ENCODE measurements around the gene PARG.
"Not testable (repeated sequence)": the region's sequence is repeated elsewhere in the genome, so short reads cannot be mapped to it uniquely, and the experiment has no call there.

The PARG gene

GRCh38 chr10:49849520-49849919 lies 92.3 kb downstream of the PARG start:
- H3K4me2 ChIP-seq (ENCODE audit: low read depth, low read length, poor library complexity, severe bottlenecking); H3K27me3 ChIP-seq (ENCODE audit: low read length); H2AFZ ChIP-seq (ENCODE audit: low read depth, low read length, severe bottlenecking); H3K27ac ChIP-seq (ENCODE audit: low read depth, low read length); H3K36me3 ChIP-seq (ENCODE audit: low read length); H3K9me2 ChIP-seq (replicated peaks; ENCODE audit: insufficient read depth, low read length); H3K9me3 ChIP-seq (ENCODE audit: insufficient read depth, low read length); H3K79me2 ChIP-seq (ENCODE audit: insufficient read depth, low read length); H3F3A ChIP-seq (ENCODE audit: insufficient read depth); H4K20me1 ChIP-seq (ENCODE audit: low read depth, low read length); H3K4me3 ChIP-seq (ENCODE audit: insufficient read depth, low read length, poor library complexity, severe bottlenecking); H3K9ac ChIP-seq (ENCODE audit: low read length): not testable (repeated sequence)

DNA sequence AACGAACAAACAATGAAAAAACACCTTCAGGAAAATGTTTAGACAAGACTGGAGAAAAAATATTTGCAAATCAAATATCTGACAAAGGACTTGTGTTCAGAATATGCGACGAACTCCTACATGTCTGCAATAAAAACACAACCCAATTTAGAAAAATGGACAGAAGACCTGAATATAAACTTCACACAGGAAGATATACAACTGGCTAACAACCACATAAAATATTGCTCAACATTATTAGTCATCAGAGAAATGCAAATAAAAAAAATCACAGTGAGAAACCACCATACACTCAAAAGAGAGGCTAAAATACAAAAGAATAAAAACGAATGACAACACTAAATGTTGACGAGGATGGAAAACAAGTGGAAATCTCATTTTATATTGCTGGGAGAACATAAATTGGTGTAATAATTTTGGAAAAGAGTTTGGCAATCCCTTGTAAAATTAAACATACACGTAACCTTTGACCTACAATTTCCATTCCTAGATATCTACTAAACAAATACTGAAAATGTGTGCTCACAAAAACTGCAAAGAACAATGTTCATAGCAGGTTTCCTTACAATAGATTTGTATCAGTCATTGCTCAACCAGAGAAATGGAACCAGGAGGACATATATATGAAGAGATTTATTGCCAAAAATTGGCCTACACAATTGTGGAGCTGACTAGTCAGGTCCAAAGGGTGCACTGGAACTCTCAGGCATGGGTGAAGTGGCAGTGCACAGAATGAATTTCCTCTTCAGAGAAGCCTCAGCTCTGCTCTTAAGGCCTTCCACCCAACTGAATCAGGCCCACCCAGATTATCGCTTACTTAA lies 96.8 kb downstream of the PARG start:
- no peak overlapping the region for H3K4me2 ChIP-seq (ENCODE audit: low read depth, low read length, poor library complexity, severe bottlenecking)
- no peak overlapping the region for H3K9ac ChIP-seq (ENCODE audit: low read length)
- no peaks in the 10 kb centered on the region for H3K27me3 ChIP-seq (ENCODE audit: low read length)
- no peak overlapping the region for H3K4me3 ChIP-seq (ENCODE audit: insufficient read depth, low read length, poor library complexity, severe bottlenecking)
- H3K79me2 ChIP-seq (ENCODE audit: insufficient read depth, low read length): no peaks in the 10 kb centered on the region
- no peaks in the 10 kb centered on the region; the same call in 1 of the 2 replicates for H3K36me3 ChIP-seq (ENCODE audit: low read length)
- no peaks in the 10 kb centered on the region for H3F3A ChIP-seq (ENCODE audit: insufficient read depth)
- TF ChIP-seq, protein P1, sequence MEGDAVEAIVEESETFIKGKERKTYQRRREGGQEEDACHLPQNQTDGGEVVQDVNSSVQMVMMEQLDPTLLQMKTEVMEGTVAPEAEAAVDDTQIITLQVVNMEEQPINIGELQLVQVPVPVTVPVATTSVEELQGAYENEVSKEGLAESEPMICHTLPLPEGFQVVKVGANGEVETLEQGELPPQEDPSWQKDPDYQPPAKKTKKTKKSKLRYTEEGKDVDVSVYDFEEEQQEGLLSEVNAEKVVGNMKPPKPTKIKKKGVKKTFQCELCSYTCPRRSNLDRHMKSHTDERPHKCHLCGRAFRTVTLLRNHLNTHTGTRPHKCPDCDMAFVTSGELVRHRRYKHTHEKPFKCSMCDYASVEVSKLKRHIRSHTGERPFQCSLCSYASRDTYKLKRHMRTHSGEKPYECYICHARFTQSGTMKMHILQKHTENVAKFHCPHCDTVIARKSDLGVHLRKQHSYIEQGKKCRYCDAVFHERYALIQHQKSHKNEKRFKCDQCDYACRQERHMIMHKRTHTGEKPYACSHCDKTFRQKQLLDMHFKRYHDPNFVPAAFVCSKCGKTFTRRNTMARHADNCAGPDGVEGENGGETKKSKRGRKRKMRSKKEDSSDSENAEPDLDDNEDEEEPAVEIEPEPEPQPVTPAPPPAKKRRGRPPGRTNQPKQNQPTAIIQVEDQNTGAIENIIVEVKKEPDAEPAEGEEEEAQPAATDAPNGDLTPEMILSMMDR (IDR thresholded peaks at IDR 0.05; ENCODE audit: insufficient read depth, low read length, poor library complexity, severe bottlenecking): no peak
- TF ChIP-seq EZH2phosphoT487 (conservative IDR thresholded peaks at IDR 0.05; ENCODE audit: low read length): no peak
- no peaks in the 10 kb centered on the region for H3K9me2 ChIP-seq (replicated peaks; ENCODE audit: insufficient read depth, low read length)
- H2AFZ ChIP-seq (ENCODE audit: low read depth, low read length, severe bottlenecking): no peak overlapping the region
- no peaks in the 10 kb centered on the region for H3K9me3 ChIP-seq (ENCODE audit: insufficient read depth, low read length)
- H3K27ac ChIP-seq (ENCODE audit: low read depth, low read length): no peak overlapping the region
- H4K20me1 ChIP-seq (ENCODE audit: low read depth, low read length): no peaks in the 10 kb centered on the region

GRCh38 chr10:49842333-49842628 lies 99.5 kb downstream of the PARG start:
- H3K9me3 ChIP-seq (ENCODE audit: insufficient read depth, low read length); H3K27ac ChIP-seq (ENCODE audit: low read depth, low read length); H3K27me3 ChIP-seq (ENCODE audit: low read length); H3K79me2 ChIP-seq (ENCODE audit: insufficient read depth, low read length); H3K4me3 ChIP-seq (ENCODE audit: insufficient read depth, low read length, poor library complexity, severe bottlenecking); H3F3A ChIP-seq (ENCODE audit: insufficient read depth); H3K4me2 ChIP-seq (ENCODE audit: low read depth, low read length, poor library complexity, severe bottlenecking); H3K36me3 ChIP-seq (ENCODE audit: low read length); H3K9ac ChIP-seq (ENCODE audit: low read length); H2AFZ ChIP-seq (ENCODE audit: low read depth, low read length, severe bottlenecking); H3K9me2 ChIP-seq (replicated peaks; ENCODE audit: insufficient read depth, low read length); H4K20me1 ChIP-seq (ENCODE audit: low read depth, low read length): not testable (repeated sequence)

- Histone ChIP-seq H3K27me3 (ENCODE audit: low read length) (no peaks in the 10 kb centered on the region), H3K9me2 (replicated peaks; ENCODE audit: insufficient read depth, low read length) (no peaks in the 10 kb centered on the region), H3K9me3 (ENCODE audit: insufficient read depth, low read length) (no peaks in the 10 kb centered on the region), H3K79me2 (ENCODE audit: insufficient read depth, low read length) (no peaks in the 10 kb centered on the region), H3K9ac (ENCODE audit: low read length) (no peak overlapping the region), H4K20me1 (ENCODE audit: low read depth, low read length) (no peaks in the 10 kb centered on the region), H3K27ac (ENCODE audit: low read depth, low read length) (no peak overlapping the region), H3K4me3 (ENCODE audit: insufficient read depth, low read length, poor library complexity, severe bottlenecking) (no peak overlapping the region), H2AFZ (ENCODE audit: low read depth, low read length, severe bottlenecking) (no peak overlapping the region), H3K4me2 (ENCODE audit: low read depth, low read length, poor library complexity, severe bottlenecking) (no peak overlapping the region), H3K36me3 (ENCODE audit: low read length) (no peaks in the 10 kb centered on the region; the same call in 1 of the 2 replicates), H3F3A (ENCODE audit: insufficient read depth) (no peaks in the 10 kb centered on the region)
- TF ChIP-seq EZH2phosphoT487 (conservative IDR thresholded peaks at IDR 0.05; ENCODE audit: low read length): no peak
These were observed 100.1 kb downstream of the PARG start for GRCh38 chr10:49841615-49842332.
